ENCODE measurements around the gene TBC1D24. TPM values are rescaled to one million over a fixed set of nuclear protein-coding genes. Genes with fewer than 3 reads are reported as not detected.

Gene TBC1D24
- total and polyA plus RNA-seq, 9 of the 15 experiments (the other 6 are each of a cell fraction or from before 2014, with no cell fraction given) = 1.7 to 22.6 (median 7.2) TPM

GRCh38 chr16:2532494-2533141 is 57.7 kb downstream of the TBC1D24 start (continued):
- TF ChIP-seq, protein P1, sequence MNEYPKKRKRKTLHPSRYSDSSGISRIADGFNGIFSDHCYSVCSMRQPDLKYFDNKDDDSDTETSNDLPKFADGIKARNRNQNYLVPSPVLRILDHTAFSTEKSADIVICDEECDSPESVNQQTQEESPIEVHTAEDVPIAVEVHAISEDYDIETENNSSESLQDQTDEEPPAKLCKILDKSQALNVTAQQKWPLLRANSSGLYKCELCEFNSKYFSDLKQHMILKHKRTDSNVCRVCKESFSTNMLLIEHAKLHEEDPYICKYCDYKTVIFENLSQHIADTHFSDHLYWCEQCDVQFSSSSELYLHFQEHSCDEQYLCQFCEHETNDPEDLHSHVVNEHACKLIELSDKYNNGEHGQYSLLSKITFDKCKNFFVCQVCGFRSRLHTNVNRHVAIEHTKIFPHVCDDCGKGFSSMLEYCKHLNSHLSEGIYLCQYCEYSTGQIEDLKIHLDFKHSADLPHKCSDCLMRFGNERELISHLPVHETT (CRISPR knock-in tag; conservative IDR thresholded peaks at IDR 0.05 in 1 of 2, IDR thresholded peaks at IDR 0.05 in 1 of 2) = no peak
- TF ChIP-seq, protein P2, sequence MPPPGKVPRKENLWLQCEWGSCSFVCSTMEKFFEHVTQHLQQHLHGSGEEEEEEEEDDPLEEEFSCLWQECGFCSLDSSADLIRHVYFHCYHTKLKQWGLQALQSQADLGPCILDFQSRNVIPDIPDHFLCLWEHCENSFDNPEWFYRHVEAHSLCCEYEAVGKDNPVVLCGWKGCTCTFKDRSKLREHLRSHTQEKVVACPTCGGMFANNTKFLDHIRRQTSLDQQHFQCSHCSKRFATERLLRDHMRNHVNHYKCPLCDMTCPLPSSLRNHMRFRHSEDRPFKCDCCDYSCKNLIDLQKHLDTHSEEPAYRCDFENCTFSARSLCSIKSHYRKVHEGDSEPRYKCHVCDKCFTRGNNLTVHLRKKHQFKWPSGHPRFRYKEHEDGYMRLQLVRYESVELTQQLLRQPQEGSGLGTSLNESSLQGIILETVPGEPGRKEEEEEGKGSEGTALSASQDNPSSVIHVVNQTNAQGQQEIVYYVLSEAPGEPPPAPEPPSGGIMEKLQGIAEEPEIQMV (tag; conservative IDR thresholded peaks at IDR 0.05; ENCODE audit: low read depth) = no peak
- TF ChIP-seq SIN3B (IDR thresholded peaks at IDR 0.05; ENCODE audit: low read depth) (no peak; the same call in 1 of the 2 replicates), ZKSCAN3 (CRISPR knock-in tag; IDR thresholded peaks at IDR 0.05) (no peak), JUND (IDR thresholded peaks at IDR 0.05; ENCODE audit: borderline replicate concordance, low read depth, low read length) (no peak), JUND (tag; IDR thresholded peaks at IDR 0.05; ENCODE audit: borderline replicate concordance, low read depth, low read length) (no peak), MTA2 (IDR thresholded peaks at IDR 0.05; ENCODE audit: low read depth) (no peak), HCFC1 (IDR thresholded peaks at IDR 0.05; ENCODE audit: low read depth, low read length) (no peak), CAMTA2 (CRISPR knock-in tag; conservative IDR thresholded peaks at IDR 0.05) (no peak), TBL1XR1 (IDR thresholded peaks at IDR 0.05; ENCODE audit: low read length in 2 of 2) (no peak), TRIM24 (IDR thresholded peaks at IDR 0.05) (no peak), TRIM25 (IDR thresholded peaks at IDR 0.05; ENCODE audit: borderline replicate concordance) (no peak), SRSF7 (optimal IDR thresholded peaks at IDR 0.05; ENCODE audit: low read depth, low read length) (no peak), ARID3B (CRISPR knock-in tag; IDR thresholded peaks at IDR 0.05; ENCODE audit: borderline replicate concordance) (no peak)
